NCI-H146 treated with DMSO at 0.1 percent for 48 hours (cell line): ENCODE measurements around the gene APOLD1.
"Not testable (repeated sequence)": the region's sequence is repeated elsewhere in the genome, so short reads cannot be mapped to it uniquely, and the experiment has no call there.

Source experiments
- DNase-seq: peaks from one replicate; lab custom pipeline; 2025; ENCODE audit not compliant: unreplicated experiment; lab: John Stamatoyannopoulos, UW

The APOLD1 gene

GRCh38 chr12:12839003-12839395 lies 53.5 kb downstream of the APOLD1 start:
- no peak for DNase-seq

GRCh38 chr12:12839439-12839838 lies 54.0 kb downstream of the APOLD1 start:
- not testable (repeated sequence) for DNase-seq

- DNase-seq, result no peak
Observed at GRCh38 chr12:12839873-12840579, 54.6 kb downstream of the APOLD1 start.

GRCh38 chr12:12840580-12840899 lies 55.1 kb downstream of the APOLD1 start:
- DNase-seq, result no peak
